Kidney tubule cell (primary cell): ENCODE measurements around the gene GPR108.
A peak's percentile ranks its signal among the peaks of the same experiment; 100 is the strongest.
"Not testable (repeated sequence)": the region's sequence is repeated elsewhere in the genome, so short reads cannot be mapped to it uniquely, and the experiment has no call there.

Source experiments
- DNase-seq: peaks from one replicate; pipeline ENCODE4 v3.0.0-alpha.2; 2018; ENCODE audit warnings: low spot score

GPR108 gene

DNA sequence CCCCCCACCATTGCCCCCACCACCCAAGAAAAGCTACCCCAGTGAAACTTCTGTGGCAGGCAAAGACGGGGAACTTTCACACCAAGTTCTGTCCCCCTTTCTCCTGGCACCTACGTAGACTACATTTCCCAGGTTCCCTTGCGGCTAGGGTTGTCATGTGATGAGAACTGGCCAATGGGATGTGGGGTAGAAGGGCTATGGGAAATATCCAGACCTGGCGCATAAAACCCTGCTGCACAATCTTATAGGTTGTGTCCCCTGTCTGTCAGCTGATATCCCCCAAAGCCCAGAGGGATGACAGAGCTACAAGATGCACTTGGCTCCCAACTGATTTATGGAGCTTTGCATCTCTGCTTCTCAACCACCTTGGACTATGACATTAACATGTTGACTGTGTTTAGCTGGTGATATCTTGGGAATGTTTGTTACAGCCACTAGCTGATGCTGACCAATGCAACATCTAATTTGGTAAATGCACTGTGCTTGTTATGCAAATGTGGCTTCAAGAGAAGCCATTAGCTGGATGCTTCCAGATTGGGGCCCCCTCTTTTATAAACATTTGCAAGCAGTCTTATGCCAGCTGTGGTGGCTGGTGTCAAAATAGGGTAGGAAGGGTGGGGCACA lies 23.8 kb upstream of the GPR108 start:
- no peak for DNase-seq

DNA sequence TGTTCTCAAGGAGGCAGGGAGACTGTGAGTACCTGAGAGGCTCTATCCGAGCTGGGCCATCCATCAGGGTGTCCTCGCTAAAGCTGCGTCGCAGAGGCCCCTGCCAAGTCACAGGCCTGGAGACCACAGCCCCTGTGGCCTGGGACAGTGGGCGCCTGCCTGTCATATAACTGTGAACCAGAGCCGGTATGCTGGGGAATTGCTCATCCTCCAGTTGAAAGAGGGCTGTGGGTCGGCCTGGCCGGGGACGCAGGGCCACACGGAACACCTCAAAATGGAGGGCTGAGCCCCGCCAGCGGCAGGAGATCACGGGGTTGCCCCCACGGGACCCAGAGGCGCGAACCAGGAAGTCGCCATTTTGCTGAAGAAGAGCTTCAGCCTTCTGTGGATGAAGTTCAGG lies 23.2 kb upstream of the GPR108 start:
- no peak for DNase-seq

DNA sequence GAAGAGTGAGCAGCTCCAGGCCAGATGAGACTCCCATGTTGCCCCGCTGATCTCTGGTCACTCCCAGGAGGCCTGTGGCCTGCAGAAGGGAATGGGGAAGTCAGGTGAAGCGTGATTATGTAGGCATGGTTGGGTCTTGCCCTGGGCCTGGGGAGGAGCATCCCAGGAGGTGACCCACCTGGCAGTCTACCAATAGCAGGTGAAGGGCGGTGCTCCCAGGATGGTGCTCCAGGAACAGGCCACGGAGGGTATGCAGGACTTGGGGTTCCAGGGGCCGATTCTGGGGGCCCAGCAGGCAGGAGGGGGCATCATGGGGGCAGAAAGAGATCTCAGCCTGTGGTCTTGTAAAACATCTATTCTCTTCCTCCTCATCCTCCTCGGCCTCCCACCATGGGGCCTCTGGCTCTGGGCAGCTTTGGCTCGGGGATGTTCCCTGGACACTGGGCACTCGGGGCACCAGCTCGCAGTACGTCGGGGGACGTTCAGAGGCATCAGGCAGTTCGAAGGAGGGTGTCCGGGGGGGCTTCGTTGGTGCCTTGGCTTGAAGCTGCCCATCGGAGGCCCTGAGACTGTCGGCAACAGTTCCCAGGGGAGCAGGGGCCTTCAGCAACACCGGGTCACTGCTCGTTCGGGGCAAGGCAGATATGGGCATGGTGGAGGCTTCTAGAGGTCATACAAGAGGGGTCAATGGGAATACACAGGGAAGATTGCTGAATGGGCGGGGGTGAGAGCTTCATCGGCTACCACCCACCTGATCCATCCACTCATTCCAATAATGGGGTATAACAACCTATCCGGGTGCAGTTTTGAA lies 17.5 kb upstream of the GPR108 start:
- no peak for DNase-seq

DNA sequence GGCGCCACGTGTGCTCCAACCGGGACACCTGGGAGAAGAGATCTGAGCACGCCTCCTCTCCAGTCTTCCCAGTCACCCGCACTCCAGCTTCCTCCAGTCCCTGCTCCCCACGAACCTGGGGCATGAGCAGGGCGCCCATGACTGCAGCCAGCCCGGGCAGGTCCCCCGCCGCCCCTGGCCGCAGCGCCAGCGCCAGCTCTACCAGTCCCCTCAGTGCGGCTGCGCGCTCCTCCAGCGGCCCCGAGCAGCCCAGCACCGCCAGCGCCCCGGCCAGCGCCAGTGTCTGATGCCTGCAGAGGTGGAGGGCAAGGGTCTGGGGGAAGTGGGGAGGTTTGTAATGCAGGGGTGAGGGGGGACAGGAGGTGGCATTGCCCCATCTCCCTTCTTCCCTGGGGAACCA lies 16.8 kb upstream of the GPR108 start:
- DNase-seq: no peak

DNA sequence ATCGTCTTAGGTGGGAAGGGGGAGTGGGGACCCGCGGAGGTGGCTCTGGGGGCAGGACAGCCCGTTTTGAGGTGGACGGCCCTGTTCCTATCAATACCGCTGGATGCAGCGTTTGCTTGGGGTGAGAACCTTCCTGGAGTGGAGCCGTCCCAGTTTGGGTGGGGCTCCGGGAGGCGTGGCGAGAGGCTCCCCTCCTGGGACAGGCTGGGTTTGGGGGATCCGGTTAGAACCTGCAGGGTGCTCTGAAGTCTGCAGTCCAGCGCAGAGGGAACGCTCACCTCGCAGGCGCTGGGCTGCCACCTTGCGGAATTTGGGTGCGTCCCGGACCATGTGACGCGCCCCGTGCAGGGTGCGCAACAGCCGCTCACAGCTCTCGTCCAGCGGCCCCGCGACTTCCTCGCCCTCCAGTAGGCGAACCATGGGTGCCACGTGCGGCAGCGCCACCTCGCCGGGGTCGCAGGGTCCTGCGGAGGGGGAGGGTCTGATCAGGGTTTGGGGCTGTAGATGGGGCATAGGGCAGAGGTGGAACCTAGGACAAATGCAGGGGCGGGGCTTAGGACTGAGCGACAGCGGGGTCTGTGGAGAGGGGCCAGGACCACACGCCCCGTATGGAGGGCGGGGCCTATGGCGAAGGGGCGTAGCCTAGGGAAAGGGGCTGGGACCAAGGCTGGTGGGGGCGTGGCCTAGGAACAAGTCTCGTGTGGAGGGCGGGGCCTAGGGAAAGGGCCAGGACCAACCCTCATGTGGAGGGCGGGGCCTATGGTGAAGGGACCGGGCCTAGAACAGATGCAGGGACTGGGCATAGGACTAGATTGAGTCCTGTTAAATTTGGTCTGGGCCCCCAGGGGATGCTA lies 16.0 kb upstream of the GPR108 start:
- DNase-seq: peak; percentile 74

DNA sequence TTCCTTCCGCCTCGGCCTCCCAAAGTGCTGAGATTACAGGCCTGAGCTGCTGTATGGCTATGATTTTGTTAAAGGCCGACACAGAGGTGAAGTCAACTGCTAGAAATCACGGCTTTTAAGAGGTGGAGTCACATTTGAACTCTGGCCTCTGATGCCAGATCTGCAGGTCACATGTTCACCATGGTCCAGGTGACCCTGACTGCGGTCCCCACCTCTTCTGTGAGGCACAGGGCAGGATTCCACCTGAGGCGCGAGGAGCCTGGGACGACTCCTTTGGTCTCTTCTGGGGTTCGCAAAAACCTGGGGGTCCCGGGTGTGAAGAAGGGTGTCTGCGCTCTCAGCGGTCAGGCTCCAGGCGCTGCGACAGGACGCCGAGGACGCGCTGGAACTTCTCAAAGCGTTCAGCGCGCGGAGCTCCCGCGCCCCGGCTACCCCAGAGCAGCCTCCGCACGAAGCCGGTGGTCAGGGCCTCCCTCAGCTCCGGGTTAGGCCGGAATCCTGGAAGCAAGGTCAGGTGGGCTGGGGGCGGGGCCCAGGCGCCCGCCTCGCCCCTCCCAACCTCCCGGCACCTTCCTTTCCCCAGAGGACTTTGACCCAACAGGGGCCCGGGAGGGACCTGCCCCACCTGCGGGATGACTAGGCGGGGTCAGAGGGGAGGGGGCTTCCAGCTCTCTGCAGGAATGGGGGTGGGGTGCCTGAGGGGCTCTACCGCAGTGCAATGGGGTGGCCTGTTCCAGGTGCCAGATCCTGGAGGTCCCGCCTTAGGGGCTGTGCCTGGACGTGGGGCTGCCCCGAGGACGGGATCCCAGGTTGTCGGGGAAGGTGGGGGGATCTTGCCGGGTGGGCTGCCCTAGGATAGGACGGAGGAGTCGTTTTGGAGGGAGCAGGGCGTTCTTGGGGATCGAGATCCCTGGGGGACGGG lies 15.1 kb upstream of the GPR108 start:
- DNase-seq: no peak

DNA sequence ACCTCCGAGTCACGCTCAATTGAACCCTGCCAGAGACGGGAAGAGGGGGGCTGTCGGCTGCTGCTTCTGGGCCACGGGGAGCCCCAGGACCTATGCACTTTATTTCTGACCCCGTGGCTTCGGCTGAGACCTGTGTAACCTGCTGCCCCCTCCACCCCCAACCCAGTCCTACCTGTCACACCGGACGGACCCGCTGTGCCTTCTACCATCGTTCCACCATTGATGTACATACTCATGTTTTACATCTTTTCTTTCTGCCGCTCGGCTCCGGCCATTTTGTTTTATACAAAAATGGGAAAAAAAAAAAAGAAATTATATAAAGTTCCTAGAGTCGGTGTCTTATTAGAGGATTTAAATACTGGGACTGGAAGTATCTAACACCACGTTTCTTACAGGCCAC lies 13.8 kb upstream of the GPR108 start:
- no peak for DNase-seq

DNA sequence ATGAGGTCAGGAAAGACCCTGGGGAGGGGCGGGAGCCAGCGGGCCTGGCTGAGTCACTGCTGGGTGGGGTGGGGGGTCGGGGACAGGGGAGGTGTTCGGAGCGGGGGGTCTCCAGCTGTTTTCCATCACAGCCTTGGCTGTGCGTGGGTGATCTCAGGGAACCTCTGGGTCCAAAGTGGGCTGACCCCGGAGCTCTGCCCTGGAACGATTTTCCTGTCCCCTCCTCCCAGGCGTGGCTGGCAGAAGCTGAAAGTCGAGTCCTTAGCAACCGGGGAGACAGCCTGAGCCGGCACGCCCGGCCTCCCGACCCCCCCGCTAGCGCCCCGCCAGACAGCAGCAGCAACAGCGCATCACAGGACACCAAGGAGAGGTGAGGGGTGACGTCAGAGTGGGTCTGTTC lies 12.7 kb upstream of the GPR108 start:
- no peak for DNase-seq

DNA sequence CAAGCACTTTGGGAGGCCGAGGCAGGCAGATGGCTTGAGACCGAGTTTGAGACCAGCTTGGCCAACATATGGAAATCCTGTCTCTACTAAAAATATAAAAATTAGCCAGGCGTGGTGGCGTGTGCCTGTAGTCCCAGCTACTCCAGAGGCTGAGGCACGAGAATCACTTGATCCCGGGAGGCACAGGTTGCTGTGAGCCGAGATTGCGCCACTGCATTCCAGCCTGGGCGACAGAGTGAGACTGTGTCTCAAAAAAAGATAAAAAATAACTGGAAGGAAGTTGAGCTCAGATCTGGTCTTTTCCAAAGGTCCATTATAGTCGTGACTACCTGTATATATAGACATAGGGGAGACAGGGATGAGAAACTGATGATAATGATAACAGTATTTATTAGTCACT lies 11.2 kb upstream of the GPR108 start:
- not testable (repeated sequence) for DNase-seq

DNA sequence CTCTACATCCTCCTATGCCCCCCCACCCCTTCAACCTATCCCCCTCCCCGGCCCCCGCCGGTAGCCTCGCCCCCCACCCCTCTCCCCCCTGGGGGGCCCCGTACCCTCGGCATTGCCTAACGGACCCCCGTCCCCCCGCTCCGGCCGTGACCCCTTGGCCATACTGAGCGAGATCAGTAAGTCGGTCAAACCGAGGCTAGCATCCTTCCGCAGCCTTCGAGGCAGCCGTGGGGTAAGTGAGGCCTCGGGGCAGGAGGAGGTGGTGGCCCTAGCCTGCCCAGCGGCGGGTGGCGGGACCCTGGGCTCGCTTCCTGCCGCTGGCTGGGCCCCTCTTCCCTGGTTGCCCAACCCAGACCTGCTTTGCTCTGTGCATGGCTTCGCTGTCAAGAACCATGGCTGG lies 8.6 kb upstream of the GPR108 start:
- DNase-seq: no peak

DNA sequence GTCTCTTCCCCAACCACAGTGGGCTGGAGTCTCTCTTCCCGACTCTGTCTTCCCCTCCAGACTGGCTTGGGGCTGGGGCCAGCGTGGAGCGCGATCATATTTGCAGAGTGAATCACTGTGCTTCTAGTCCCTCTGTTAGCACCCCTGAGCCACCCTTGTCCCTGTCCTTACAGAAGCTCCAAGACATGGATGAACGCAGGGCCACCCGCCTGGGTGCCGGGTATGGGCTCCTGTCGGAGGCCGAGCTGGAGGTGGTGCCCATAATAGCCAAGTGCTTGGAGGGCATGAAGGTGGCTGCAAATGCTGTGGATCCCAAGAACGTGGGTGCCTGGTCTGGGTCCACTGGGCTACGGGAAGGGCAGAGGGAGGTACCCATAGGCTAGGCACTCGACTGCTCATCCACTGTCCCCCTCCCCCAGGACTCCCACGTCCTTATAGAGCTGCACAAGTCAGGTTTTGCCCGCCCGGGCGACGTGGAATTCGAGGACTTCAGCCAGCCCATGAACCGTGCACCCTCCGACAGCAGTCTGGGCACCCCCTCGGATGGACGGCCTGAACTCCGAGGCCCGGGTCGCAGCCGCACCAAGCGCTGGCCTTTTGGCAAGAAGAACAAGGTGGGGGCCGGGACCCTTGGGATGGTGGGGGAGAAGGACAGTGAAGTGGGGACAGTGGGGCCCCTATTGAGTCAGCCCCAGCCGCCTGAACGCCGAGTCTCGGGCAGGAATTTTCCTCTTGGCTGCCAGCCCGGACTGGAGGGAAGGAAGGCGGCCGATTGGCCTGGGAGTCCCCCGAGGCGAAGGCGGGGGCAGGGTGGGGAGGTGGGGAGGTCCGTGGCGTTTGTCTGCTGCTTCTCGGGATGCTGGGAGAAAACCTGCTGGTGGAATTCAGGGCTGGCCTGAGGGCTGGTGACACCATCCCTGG lies 7.3 kb upstream of the GPR108 start:
- peak; percentile 94 for DNase-seq

DNA sequence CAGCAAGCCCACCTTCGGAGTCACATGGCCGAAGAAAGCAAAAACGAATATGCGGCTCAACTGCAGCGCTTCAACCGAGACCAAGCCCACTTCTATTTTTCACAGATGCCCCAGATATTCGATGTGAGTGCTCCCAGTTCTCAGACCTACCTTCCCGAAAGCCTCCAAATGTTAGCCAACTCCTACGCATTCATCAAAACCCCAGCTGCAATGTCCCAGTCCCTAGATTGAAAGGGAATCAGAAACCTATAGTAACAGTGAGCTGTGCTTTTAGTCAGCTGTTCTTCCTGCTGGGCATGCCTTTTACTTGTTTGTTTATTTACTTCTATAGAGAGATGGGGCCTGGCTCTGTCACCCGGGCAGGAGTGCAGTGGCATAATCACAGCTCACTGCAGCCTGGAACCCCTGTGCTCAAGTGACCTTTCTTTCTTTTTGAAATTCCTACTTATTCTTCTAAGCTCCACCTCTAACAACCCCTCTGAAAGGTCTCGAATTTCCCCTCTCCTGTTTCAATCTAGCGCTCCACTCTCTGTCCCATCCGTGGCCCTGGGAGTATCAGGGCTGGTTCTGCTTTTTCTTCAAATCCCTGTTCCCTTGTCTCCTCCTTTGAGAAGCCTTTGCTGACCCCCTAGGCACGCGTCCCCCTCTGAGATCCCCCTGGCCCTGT lies 6.5 kb upstream of the GPR108 start:
- no peak for DNase-seq

DNA sequence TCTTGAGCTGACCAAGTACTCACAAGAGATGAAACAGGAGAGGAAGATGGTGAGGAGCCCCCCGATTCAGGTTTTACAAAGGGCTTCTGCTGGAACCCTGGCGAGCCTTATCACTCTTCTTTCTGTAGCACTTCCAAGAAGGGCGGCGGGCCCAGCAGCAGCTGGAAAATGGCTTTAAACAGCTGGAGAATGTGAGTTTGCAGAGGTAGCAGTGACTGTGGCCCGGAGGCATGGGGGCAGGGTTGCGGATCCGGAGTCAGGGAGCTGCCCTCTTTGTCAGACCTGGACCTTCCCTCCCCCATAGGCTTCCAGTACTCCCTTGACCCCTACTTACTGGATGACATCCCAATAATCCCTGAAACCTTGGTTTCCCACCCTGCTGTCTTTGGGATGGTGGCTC lies 5.7 kb upstream of the GPR108 start:
- no peak for DNase-seq

DNA sequence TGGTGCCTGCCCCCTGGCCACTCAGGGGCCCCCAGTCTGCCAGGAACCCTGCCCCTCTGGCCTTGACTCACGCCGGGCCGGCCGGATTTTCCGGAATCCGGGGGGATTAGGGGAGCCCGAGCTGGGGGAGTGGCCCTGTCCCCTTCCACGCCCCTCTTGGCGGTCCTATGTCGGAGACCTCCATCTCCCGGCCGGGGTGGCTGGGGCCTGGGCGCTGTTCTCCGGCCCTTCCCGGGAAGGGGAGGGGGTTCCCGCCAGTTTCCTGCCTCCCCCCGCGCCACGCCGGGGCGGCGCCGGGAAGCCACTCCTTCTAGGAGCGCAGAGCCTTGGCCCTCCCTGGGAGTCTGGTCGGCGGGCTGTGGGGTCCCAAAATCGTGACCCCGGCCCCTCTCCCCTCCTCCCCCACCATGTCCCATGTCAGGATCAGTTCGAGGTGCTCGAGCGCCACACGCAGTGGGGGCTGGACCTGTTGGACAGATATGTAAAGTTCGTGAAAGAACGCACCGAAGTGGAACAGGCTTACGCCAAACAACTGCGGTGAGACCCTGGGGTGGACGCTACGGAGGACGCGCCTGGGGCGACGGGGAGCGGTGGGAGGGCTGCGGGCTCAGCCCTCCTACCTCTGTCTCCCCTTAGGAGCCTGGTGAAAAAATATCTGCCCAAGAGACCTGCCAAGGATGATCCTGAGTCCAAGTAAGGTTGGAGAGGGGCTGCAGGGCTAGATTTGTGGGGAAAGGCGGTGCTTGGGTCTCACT lies 3.4 kb upstream of the GPR108 start:
- DNase-seq: peak; percentile 40

DNA sequence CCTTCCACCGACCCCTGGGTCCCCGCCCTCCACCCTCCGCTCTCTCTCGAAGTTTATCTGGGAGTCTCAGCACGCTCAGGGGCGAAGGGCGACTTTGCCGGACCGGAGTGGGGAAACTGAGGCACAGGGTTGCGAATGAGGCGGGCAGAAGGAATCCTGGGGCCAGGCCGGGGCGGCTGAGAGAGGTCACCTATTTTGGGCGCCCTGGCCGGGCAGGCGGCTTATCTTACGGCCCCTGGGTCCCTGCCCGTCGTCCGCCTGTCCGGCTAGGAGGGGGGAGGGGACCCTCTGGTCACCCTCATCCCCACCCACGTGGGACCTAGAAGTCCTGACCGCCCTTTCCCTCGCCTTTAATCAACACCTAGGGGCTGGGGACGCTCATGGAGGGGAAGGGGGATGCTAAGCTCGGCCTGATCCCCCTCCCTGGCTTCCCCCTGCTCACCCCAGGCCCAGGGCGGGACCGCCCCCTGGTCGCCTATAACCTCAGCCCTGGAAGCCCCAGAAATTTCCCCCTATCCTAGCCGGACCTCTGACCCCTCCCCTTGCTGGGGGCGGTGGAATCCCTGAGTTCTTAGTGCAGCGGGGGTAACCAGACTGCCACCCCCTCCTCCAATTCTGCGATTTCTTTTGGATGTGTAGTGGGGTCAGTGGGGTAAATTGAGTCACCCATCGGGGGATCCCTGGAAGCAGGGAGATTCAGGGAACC lies 2.7 kb upstream of the GPR108 start:
- no peak for DNase-seq

DNA sequence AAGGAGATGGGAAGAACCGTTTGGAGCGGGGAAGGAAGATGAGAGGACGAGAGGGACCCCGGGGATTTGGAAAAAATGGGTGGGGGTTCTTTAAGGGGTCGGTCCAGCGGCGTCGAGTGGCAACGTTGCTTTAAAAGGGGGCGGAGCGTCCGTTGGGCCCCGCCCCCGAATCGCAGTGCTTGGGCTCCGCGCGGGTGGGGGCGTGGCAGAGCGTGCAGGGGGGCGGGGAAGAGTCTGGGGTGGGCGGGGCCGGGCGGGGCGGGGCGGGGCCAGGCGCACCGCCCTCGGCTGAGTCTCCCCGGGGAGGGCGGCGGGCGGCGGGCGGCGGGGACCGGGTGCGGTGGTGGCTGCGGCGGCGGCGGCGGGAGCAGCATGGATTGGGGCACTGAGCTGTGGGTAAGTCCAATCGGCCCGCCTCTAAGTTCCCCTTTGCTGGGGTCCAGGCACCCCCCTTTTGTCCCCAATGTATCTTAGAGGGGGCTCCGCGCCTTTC lies 2.1 kb upstream of the GPR108 start, which contains the start of gene TRIP10:
TRIP10 (plus strand) TSS at position 291 of the 493 bp plus-strand sequence; CDS start at position 373, 82 bp downstream.
- DNase-seq: peak; percentile 80

DNA sequence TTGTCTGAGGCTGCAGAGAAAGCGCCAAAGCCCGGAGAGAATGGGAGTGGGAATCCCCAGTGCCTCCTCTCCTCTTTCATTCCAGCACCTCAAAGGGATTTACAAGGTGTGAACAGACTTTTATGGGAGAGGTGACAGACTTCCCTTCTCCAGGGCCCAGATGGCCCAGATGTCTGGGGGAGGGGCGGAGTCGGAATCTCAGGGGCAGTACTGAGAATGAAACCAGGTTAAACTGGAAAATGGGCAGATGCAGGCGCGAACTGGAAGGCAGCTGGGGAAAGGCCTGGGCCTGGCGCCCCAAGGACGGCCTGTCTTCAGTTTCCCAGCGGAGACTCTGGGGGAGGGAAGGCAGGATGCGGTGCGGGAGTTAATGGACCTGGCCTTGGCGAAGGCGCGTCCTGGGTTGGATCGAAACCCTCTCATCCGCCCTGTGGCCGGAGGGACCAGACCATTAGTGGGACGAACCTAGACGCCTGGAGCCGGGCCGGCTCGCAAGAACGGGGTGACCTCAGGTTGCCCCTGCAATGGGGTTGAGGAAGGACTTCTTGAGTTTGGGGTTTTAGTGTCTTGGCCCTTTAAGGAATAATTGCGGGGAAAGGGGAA lies 1.5 kb upstream of the GPR108 start:
- DNase-seq: no peak
